ENCODE data around the gene VIT.
"Not testable (repeated sequence)": the region's sequence is repeated elsewhere in the genome, so short reads cannot be mapped to it uniquely, and the experiment has no call there.

The VIT gene

DNA sequence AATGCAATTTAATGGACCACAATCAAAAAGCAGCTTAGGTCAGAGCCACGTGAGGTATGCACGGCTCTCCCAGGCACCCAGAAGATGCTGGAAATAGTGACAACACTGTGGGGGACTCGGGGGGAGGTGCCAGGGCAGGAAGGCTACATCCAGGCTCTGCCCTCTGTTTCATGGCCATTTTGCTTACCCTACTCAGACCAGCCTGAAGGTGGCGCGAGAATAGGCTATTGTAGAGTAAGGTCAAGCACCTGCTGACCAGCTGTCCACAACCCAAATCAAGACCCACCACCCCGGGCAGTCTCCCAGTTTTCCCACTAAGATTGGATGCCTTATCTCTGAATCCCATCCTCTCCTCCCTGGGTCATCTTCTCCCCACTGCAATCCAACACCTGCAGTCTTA lies 115.7 kb downstream of the VIT start:
- no peak for DNase-seq

- no peak for DNase-seq
These were observed 122.0 kb downstream of the VIT start for GRCh38 chr2:36818542-36818941.

- DNase-seq: no peak
These were observed 122.7 kb downstream of the VIT start for GRCh38 chr2:36819095-36819711.

GRCh38 chr2:36820942-36821605 lies 124.6 kb downstream of the VIT start:
- DNase-seq: peak; percentile 4

DNA sequence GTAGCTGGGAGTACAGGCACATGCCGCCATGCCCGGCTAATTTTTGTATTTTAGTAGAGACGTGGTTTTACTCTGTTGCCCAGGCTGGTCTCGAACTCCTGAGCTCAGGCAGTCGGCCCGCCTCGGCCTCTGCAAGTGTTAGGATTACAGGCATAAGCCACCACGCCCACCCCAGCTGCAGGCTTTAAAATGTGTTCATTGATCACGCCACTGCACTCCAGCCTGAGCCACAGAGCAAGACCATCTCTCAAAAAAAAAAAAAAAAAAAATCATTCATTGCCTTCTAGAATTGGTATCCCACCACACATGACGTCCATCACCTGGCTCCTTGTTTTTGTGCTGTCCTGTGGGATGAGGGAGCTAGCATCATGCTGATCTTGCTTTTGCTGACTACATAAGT lies 127.4 kb downstream of the VIT start:
- no peak for DNase-seq

- DNase-seq: no peak
These were observed 127.8 kb downstream of the VIT start for GRCh38 chr2:36824273-36824672.

GRCh38 chr2:36824683-36825082 lies 128.2 kb downstream of the VIT start:
- not testable (repeated sequence) for DNase-seq

GRCh38 chr2:36831185-36831584 lies 134.7 kb downstream of the VIT start:
- DNase-seq: no peak

GRCh38 chr2:36834203-36834602 lies 137.7 kb downstream of the VIT start:
- no peak for DNase-seq

GRCh38 chr2:36834731-36835524 lies 138.4 kb downstream of the VIT start:
- no peak for DNase-seq

DNA sequence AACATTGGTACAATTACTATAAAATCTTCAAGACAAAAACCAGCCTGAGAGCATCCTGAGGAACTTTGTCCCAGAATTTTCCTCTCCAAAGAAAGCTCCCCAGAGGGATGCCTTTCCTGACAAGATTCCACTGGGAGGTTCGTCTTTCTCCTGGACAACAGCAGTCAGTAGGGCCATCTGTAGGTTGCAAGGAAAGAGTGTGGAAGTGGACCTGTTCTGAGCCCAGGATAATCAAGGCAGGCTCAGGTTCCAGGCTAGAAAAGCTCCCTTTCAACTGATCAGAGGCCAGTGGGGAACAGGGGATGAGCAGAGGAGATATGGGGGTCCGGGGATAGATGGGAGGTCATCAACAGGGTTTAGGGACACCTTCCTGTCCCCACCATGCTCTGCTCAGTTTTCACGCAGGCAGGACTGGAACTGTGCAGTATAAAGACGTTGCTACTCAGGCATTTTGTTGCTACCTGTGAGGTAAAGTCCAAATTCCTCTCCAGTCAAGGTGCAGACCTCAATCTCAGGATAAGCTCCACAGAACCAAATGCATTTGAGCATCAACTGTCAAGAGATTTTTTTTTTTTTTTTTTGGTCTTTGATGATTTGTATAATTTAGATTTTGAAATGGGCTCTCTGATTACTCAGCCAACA lies 143.6 kb downstream of the VIT start:
- no peak for DNase-seq

DNA sequence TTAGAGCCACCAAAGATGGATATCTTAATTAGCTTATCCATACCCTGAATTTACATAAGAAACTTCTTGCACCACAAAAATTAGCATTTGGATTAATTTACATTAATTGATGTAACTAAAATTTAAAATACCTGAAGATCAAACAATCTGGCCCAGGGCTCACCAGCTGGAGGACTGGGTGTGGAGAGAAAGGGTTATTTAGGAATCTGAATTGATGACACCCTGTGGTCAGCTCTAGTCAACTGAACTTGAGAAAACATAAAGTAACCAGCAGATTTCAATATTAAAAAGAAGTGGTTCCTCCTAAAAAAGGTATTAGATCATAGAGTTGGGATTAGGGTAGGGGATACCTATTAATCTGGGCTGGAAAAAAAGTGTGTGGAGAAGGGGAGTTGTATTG lies 147.3 kb downstream of the VIT start:
- DNase-seq: no peak

- no peak for DNase-seq
These were observed 152.8 kb downstream of the VIT start for GRCh38 chr2:36849265-36849664.

DNA sequence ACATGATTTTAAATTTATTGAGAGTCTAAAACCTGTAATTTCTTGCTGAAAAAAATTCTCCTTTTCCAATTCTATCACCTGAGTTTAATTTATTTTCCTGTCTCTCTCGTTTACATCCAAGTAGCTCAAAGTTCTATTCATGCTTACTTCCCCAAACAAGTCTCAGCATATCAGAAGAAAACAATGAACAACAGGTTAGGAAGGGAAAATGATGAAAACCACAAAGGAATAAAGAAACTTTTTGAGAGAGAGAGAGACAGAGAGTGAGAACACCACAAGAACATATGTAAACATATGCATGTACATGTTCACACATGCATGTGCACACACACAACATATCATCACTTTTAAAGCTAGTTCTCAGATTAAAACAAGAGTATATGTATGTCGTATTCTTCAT lies 157.7 kb downstream of the VIT start:
- no peak for DNase-seq

DNA sequence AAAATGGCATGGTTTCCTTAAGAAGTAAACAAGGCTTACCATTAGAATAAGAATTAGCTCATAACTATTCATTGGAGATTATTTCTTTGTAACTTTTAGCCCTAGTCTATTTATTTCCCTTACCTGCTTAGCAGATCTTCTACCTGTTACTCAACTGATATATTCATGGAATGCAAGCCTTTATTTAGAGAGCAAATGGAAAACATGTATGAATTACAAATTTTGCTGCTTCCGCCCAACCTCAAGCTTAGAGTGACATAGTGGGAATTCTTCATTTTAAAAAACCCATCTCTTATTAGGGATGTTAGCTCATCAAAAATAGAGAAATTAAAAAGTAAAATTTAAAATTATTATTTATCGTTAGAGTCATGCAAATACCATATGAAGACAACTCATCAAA lies 158.9 kb downstream of the VIT start:
- no peak for DNase-seq

GRCh38 chr2:36857713-36858112 lies 161.2 kb downstream of the VIT start:
- DNase-seq: no peak

GRCh38 chr2:36858551-36859365 lies 162.3 kb downstream of the VIT start:
- no peak for DNase-seq

DNA sequence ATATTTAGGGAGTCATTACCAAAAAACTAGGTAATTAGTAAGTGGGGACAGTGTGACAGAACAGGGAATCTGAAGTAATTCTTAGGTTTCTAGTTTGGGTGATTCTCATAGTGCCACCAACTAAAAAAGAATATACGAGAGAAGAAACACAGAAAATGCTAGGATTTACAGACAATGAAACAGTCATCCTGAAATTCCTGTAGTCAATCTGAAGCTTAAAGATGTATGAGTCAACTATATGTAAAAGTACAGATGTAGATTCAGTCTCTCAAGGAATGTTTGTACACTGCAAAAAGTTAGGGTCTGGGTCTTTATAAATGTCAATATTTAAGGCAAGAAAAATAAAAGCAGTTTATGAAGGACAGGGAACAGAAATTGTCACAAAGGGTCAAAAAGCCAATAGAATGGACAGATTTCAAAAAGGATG lies 162.9 kb downstream of the VIT start:
- DNase-seq: no peak

DNA sequence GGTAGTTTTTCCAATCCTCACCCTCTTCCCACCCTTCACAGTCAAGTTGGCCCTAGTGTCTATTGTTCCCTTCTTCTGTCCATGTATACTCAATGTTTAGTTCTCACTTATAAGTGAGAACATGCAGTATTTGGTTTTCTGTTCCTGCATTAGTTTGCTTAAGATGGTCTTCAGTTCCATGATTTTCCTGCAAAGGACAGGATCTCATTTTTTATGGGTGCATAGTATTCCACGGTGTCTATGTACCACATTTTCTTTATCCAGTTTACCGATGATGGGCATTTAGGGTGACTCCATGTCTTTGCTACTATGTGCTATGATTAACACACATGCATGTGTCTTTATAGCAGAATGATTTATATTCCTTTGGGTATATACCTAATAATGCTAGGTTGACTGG lies 165.4 kb downstream of the VIT start:
- no peak for DNase-seq

Measured in NCI-H774 (cell line).